ENCODE data around the gene ARL15.

DNA sequence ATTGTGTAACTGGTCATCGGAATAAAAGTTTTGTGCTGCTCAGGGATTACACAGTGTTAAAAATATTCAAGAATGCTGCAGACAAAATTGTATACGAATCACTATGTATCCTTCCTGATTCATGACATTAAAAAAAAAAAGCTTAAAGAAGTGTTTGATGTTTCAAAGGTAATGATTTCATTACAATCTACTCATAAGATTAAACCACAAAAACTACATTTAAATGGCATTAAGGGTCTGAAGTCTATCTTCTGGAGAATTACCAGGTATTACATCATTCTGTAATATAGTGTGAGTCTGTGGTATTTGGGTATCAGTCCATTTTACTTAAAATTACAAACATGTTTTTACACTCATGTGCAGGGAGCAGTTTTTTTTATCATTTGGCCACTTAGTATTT lies 425.5 kb downstream of the ARL15 start:
- TF ChIP-seq, protein P1, sequence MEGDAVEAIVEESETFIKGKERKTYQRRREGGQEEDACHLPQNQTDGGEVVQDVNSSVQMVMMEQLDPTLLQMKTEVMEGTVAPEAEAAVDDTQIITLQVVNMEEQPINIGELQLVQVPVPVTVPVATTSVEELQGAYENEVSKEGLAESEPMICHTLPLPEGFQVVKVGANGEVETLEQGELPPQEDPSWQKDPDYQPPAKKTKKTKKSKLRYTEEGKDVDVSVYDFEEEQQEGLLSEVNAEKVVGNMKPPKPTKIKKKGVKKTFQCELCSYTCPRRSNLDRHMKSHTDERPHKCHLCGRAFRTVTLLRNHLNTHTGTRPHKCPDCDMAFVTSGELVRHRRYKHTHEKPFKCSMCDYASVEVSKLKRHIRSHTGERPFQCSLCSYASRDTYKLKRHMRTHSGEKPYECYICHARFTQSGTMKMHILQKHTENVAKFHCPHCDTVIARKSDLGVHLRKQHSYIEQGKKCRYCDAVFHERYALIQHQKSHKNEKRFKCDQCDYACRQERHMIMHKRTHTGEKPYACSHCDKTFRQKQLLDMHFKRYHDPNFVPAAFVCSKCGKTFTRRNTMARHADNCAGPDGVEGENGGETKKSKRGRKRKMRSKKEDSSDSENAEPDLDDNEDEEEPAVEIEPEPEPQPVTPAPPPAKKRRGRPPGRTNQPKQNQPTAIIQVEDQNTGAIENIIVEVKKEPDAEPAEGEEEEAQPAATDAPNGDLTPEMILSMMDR (IDR thresholded peaks at IDR 0.05), result no peak
- no peak for TF ChIP-seq POLR2A (IDR thresholded peaks at IDR 0.05)

Data from esophagus squamous epithelium (tissue), 4 donors.